Lung (tissue), 12 donors: ENCODE measurements around the gene SLC35A4. TPM values are rescaled to one million over a fixed set of nuclear protein-coding genes. Genes with fewer than 3 reads are reported as not detected.
A peak's percentile ranks its signal among the peaks of the same experiment; 100 is the strongest.
"Not testable (repeated sequence)": the region's sequence is repeated elsewhere in the genome, so short reads cannot be mapped to it uniquely, and the experiment has no call there.

Experiments used
- ATAC-seq: fragments of 200-7000 bp; cut with Tn5 transposase; one replicate; pipeline ENCODE4 v1.9.1; 2020; ENCODE audit warnings: moderate number of reproducible peaks; ENCODE audit not compliant: insufficient read depth, low FRiP score
- DNase-seq, 3 donors: peaks; one replicate each; pipeline ENCODE4 v3.0.0-alpha.2; 2013 to 2017
- H3K27ac ChIP-seq, 2 donors: one replicate each; pipeline ENCODE4 v1.5.1; 2013; ENCODE audit warnings: mild to moderate bottlenecking in 2 of 2, moderate library complexity in 2 of 2, control low read depth in 1 of 2, inconsistent platforms in 1 of 2, low read depth in 1 of 2, low read length in 1 of 2
- H3K27me3 ChIP-seq, 3 donors: one replicate each; pipeline ENCODE4 v1.5.1; 2013; ENCODE audit warnings: low read length in 2 of 3; ENCODE audit not compliant: control insufficient read depth in 3 of 3, insufficient read depth in 3 of 3
- H3K36me3 ChIP-seq, 4 donors: one replicate each; pipeline ENCODE4 v1.5.1; 2013; ENCODE audit warnings: low read length in 4 of 4, mild to moderate bottlenecking in 1 of 4, moderate library complexity in 1 of 4; ENCODE audit not compliant: control insufficient read depth in 4 of 4, insufficient read depth in 4 of 4
- H3K4me1 ChIP-seq, 5 donors: one replicate each; pipeline ENCODE4 v1.5.1; 2013; ENCODE audit warnings: low read length in 5 of 5, mild to moderate bottlenecking in 2 of 5, moderate library complexity in 1 of 5; ENCODE audit not compliant: control insufficient read depth in 5 of 5, insufficient read depth in 5 of 5
- H3K4me3 ChIP-seq: one replicate; pipeline ENCODE4 v1.5.1; 2013; ENCODE audit warnings: mild to moderate bottlenecking, control low read depth, moderate library complexity
- H3K9ac ChIP-seq, 2 donors: one replicate each; pipeline ENCODE4 v1.5.1; 2013; ENCODE audit warnings: low read length in 2 of 2, control low read depth in 1 of 2; ENCODE audit not compliant: insufficient read depth in 1 of 2
- H3K9me3 ChIP-seq, 4 donors: one replicate each; pipeline ENCODE4 v1.5.1; 2013; ENCODE audit warnings: low read length in 3 of 4, mild to moderate bottlenecking in 1 of 4, moderate library complexity in 1 of 4; ENCODE audit not compliant: control insufficient read depth in 4 of 4, insufficient read depth in 3 of 4
- WGBS, 2 donors: extraction: QIAGEN DNeasy Blood & Tissue Kit; methylation state at CpG; one replicate each; pipeline ENCODE4 v1.1.7; 2013; 5-methylcytosine and 5-hydroxymethylcytosine counted together
- polyA plus RNA-seq, 2 donors: library from polyadenylated mRNA; stranded (reverse); fragments of 200-250 nt; gene quantifications; one replicate each; pipeline ENCODE4 v1.2.1, GENCODE V29; 2013
- total RNA-seq, 2 donors: library from RNA; depleted of rRNA in 1 of 2; stranded (reverse); fragments of >200 nt in 1 of 2; gene quantifications; one replicate each; pipeline ENCODE4 v1.2.1, GENCODE V29; 2014 to 2021
- TF ChIP-seq, protein P1 (sequence below): IDR thresholded peaks from 2 replicates; pipeline ENCODE4 v1.5.1; 2012; ENCODE audit warnings: mild to moderate bottlenecking; ENCODE audit errors: control extremely low read depth, extremely low read depth
- donor health status: control.
- donor health status: control.
- donor health status: Bipolar disorder and iron deficiency.
- donor health status: healthy.
- donor health status: DM: yes; HTN: yes; CAD: no.

The SLC35A4 gene
- total and polyA plus RNA-seq, 4 donors, result 10.7 to 94.4 (median 66.3) TPM

- no peak for DNase-seq
- H3K9ac ChIP-seq, result no peak overlapping the region
- H3K27ac ChIP-seq, result peak overlapping the region in 1 of 2 donors; percentile 66
- no peaks in the 10 kb centered on the region for H3K9me3 ChIP-seq
- ATAC-seq, result no peak
- no peak overlapping the region for H3K4me3 ChIP-seq
- no peaks in the 10 kb centered on the region for H3K27me3 ChIP-seq
- H3K4me1 ChIP-seq, result peaks cover 0 to 19% (median 12%) of the 10 kb centered on the region in 5 donors
- no peaks in the 10 kb centered on the region for H3K36me3 ChIP-seq
- TF ChIP-seq, protein P1, sequence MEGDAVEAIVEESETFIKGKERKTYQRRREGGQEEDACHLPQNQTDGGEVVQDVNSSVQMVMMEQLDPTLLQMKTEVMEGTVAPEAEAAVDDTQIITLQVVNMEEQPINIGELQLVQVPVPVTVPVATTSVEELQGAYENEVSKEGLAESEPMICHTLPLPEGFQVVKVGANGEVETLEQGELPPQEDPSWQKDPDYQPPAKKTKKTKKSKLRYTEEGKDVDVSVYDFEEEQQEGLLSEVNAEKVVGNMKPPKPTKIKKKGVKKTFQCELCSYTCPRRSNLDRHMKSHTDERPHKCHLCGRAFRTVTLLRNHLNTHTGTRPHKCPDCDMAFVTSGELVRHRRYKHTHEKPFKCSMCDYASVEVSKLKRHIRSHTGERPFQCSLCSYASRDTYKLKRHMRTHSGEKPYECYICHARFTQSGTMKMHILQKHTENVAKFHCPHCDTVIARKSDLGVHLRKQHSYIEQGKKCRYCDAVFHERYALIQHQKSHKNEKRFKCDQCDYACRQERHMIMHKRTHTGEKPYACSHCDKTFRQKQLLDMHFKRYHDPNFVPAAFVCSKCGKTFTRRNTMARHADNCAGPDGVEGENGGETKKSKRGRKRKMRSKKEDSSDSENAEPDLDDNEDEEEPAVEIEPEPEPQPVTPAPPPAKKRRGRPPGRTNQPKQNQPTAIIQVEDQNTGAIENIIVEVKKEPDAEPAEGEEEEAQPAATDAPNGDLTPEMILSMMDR, result no peak
- WGBS, 2 donors, result 76 to 81% methylated on average over 5 of the region's 5 CpGs
Measured at GRCh38 chr5:140591747-140592372, 27.2 kb downstream of the SLC35A4 start.

GRCh38 chr5:140593070-140593469, 28.4 kb downstream of the SLC35A4 start:
- DNase-seq, H3K4me3 ChIP-seq, ATAC-seq, H3K36me3 ChIP-seq, H3K27me3 ChIP-seq, H3K27ac ChIP-seq, H3K9me3 ChIP-seq, H3K9ac ChIP-seq: not testable (repeated sequence)
- peaks cover 0 to 19% (median 12%) of the 10 kb centered on the region in 5 donors for H3K4me1 ChIP-seq
- 48 to 63% methylated on average over 11 to 12 of the region's 14 CpGs for WGBS, 2 donors

GRCh38 chr5:140594169-140594568, 29.5 kb downstream of the SLC35A4 start:
- ATAC-seq (no peak), DNase-seq (no peak)
- Histone ChIP-seq H3K4me3 (no peak overlapping the region), H3K36me3 (no peaks in the 10 kb centered on the region), H3K27me3 (no peaks in the 10 kb centered on the region), H3K9me3 (no peaks in the 10 kb centered on the region), H3K4me1 (peaks cover 0 to 13% (median 7%) of the 10 kb centered on the region in 5 donors), H3K27ac (no peak overlapping the region), H3K9ac (no peak overlapping the region)
- WGBS, 2 donors, result 81 to 84% methylated on average over 6 of the region's 6 CpGs
- TF ChIP-seq, protein P1, result no peak

DNA sequence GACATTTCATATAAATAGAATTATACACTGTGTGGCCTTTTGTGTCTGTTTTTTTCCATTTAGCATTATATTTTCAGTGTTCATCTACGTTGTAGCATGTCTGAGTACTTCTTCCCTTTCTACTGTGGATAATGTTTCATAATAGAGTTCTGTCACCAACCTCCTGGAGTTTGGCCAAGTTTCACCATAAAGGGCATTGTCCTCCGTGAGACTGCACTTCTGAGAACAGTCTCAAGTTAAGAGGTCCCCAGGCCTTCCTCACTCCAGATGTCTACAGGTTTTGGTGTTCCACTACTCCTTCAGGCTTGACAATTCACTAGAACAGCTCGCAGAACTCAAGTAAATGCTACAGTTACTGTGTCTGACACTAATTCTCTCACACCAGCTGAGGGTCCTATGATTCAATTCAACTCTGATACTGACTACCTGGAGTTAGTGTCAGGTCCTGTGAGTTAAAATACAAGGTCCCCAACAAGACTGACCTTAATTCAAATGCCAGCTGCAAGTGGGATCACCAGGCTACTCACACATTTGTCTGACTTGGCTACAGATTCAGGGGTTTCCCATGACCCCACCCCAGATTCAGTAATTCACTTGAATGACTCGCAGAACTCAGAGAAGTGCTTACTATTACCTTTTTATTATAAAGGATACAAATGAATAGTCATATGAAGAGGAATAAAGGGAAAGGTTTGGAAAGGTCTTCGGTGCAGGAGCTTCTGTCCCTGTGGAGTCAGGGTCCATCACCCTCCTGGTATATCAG, 31.1 kb downstream of the SLC35A4 start:
- DNase-seq (peak in 2 of 3 donors; percentile 16 to 49), ATAC-seq (peak; percentile 51)
- TF ChIP-seq, protein P1, result no peak
- Histone ChIP-seq H3K27ac (peak overlapping the region in 1 of 2 donors; percentile 70), H3K9me3 (no peaks in the 10 kb centered on the region), H3K36me3 (no peaks in the 10 kb centered on the region), H3K4me1 (peaks cover 0 to 13% (median 0%) of the 10 kb centered on the region in 5 donors), H3K9ac (no peak overlapping the region), H3K27me3 (no peaks in the 10 kb centered on the region), H3K4me3 (no peak overlapping the region)
- 47 to 57% methylated on average over 5 of the region's 5 CpGs for WGBS, 2 donors
